ENCODE measurements around the gene CHRNE. TPM values are rescaled to one million over a fixed set of nuclear protein-coding genes. Genes with fewer than 3 reads are reported as not detected.
A peak's percentile ranks its signal among the peaks of the same experiment; 100 is the strongest.
"Not testable (repeated sequence)": the region's sequence is repeated elsewhere in the genome, so short reads cannot be mapped to it uniquely, and the experiment has no call there.

CHRNE gene
- total RNA-seq, 2 experiments from 2014 or later = 3.2 to 3.7 TPM

GRCh38 chr17:4908711-4909496 is 6.0 kb upstream of the CHRNE start:
- peak; percentile 61 to 88 (median 70) for DNase-seq
- TF ChIP-seq CTCF (IDR thresholded peaks at IDR 0.05) = peak; percentile 61
- intact Hi-C loops (cut with DNase I, micrococcal nuclease) = loop anchor here (1.0 to 2.0 kb wide), 7 partner anchors 30 to 153 kb away; partner anchors contain the start of genes CAMTA2 (in 2 of the 2) and SPAG7 (in 1 of the 2)
- no peaks in the 10 kb centered on the region for H3K36me3 ChIP-seq (ENCODE audit: insufficient read depth, low read length)
- ATAC-seq (ENCODE audit: poor library complexity) = peak; percentile 93
- no peaks in the 10 kb centered on the region for H3K9me3 ChIP-seq (ENCODE audit: control insufficient read depth in 1 of 2, insufficient read depth in 1 of 2, low read length in 2 of 2)
- Mint-ChIP-seq H3K27me3 (no peaks in the 10 kb centered on the region), H3K4me3 (no peak overlapping the region), H3K9me3 (no peaks in the 10 kb centered on the region), H3K4me1 (ENCODE audit: low read depth) (no peaks in the 10 kb centered on the region), H3K36me3 (ENCODE audit: low read depth) (no peaks in the 10 kb centered on the region), H3K27ac (no peak overlapping the region)
- no peak overlapping the region for H3K27ac ChIP-seq (ENCODE audit: low read depth in 1 of 2, low read length in 2 of 2)
- peaks cover 18% of the 10 kb centered on the region for H3K4me1 ChIP-seq (ENCODE audit: insufficient read depth, low read length)
- POLR2A ChIA-PET = interaction anchor here (0.7 to 2.6 kb wide), 13 partner anchors 8 to 88 kb away, joined by 3 to 23 read pairs (median 5); partner anchors contain the start of genes C17orf107, CAMTA2, INCA1 and PFN1
- H3K27me3 ChIP-seq (ENCODE audit: control insufficient read depth in 1 of 2, insufficient read depth in 2 of 2, low read length in 2 of 2) = no peaks in the 10 kb centered on the region
- CTCF ChIA-PET = interaction anchor here (0.6 to 2.3 kb wide), 17 partner anchors 10 to 205 kb away, joined by 3 to 21 read pairs (median 5); partner anchors contain the start of genes C17orf107, CAMTA2, INCA1 and KIF1C
- no peak overlapping the region for H3K4me3 ChIP-seq (ENCODE audit: low read length)

GRCh38 chr17:4908301-4908700 is 5.4 kb upstream of the CHRNE start:
- no peak for ATAC-seq (ENCODE audit: poor library complexity)
- H3K27me3 Mint-ChIP-seq = no peaks in the 10 kb centered on the region
- no peaks in the 10 kb centered on the region for H3K36me3 Mint-ChIP-seq (ENCODE audit: low read depth)
- H3K9me3 Mint-ChIP-seq = no peaks in the 10 kb centered on the region
- POLR2A ChIA-PET = interaction anchor here (0.7 to 2.6 kb wide), 10 partner anchors 8 to 88 kb away, joined by 3 to 23 read pairs (median 5); partner anchors contain the start of genes CAMTA2, INCA1, PFN1 and RNF167
- H3K27ac ChIP-seq (ENCODE audit: low read depth in 1 of 2, low read length in 2 of 2) = no peak overlapping the region
- peak in 2 of 14 experiments; percentile 30 to 51 for DNase-seq
- peaks cover 5% of the 10 kb centered on the region for H3K4me1 Mint-ChIP-seq (ENCODE audit: low read depth)
- CTCF ChIA-PET = interaction anchor here (0.6 to 2.3 kb wide), 14 partner anchors 9 to 159 kb away, joined by 3 to 21 read pairs (median 7); partner anchors contain the start of genes C17orf107, CAMTA2, RNF167 and SLC25A11
- no peak for TF ChIP-seq CTCF (IDR thresholded peaks at IDR 0.05)
- no peak overlapping the region for H3K4me3 Mint-ChIP-seq
- H3K4me3 ChIP-seq (ENCODE audit: low read length) = no peak overlapping the region
- H3K4me1 ChIP-seq (ENCODE audit: insufficient read depth, low read length) = peaks cover 24% of the 10 kb centered on the region
- no peaks in the 10 kb centered on the region for H3K36me3 ChIP-seq (ENCODE audit: insufficient read depth, low read length)
- no peaks in the 10 kb centered on the region for H3K27me3 ChIP-seq (ENCODE audit: control insufficient read depth in 1 of 2, insufficient read depth in 2 of 2, low read length in 2 of 2)
- intact Hi-C loops (cut with DNase I, micrococcal nuclease) = loop anchor here in 1 of 2 experiments (2.0 kb wide), 2 partner anchors 30 to 78 kb away; partner anchors contain the start of gene CAMTA2
- no peaks in the 10 kb centered on the region for H3K9me3 ChIP-seq (ENCODE audit: control insufficient read depth in 1 of 2, insufficient read depth in 1 of 2, low read length in 2 of 2)
- H3K27ac Mint-ChIP-seq = no peak overlapping the region

GRCh38 chr17:4906642-4907041 is 3.7 kb upstream of the CHRNE start:
- ATAC-seq (ENCODE audit: poor library complexity); H3K9me3 Mint-ChIP-seq; H3K9me3 ChIP-seq (ENCODE audit: control insufficient read depth in 1 of 2, insufficient read depth in 1 of 2, low read length in 2 of 2); H3K36me3 Mint-ChIP-seq (ENCODE audit: low read depth); H3K27ac ChIP-seq (ENCODE audit: low read depth in 1 of 2, low read length in 2 of 2); DNase-seq; intact Hi-C loops (cut with DNase I, micrococcal nuclease); H3K27me3 ChIP-seq (ENCODE audit: control insufficient read depth in 1 of 2, insufficient read depth in 2 of 2, low read length in 2 of 2); H3K27me3 Mint-ChIP-seq; H3K27ac Mint-ChIP-seq; H3K36me3 ChIP-seq (ENCODE audit: insufficient read depth, low read length); H3K4me3 ChIP-seq (ENCODE audit: low read length); H3K4me3 Mint-ChIP-seq: not testable (repeated sequence)
- POLR2A ChIA-PET = interaction anchor here (1.5 kb wide), 1 partner anchor 42 kb away, joined by 3 read pairs; the partner anchor contains the start of gene PFN1
- peaks cover 17% of the 10 kb centered on the region for H3K4me1 Mint-ChIP-seq (ENCODE audit: low read depth)
- CTCF ChIA-PET = interaction anchor here (0.6 kb wide), 1 partner anchor 55 kb away, joined by 3 read pairs; no protein-coding TSS in a partner anchor
- peaks cover 40% of the 10 kb centered on the region for H3K4me1 ChIP-seq (ENCODE audit: insufficient read depth, low read length)
